NCI-H1105 (cell line): ENCODE measurements around the gene ERBB3.
A peak's percentile ranks its signal among the peaks of the same experiment; 100 is the strongest.
"Not testable (repeated sequence)": the region's sequence is repeated elsewhere in the genome, so short reads cannot be mapped to it uniquely, and the experiment has no call there.

Experiments used
- DNase-seq: peaks from one replicate; lab custom pipeline; 2025; lab: John Stamatoyannopoulos, UW

Gene ERBB3

DNA sequence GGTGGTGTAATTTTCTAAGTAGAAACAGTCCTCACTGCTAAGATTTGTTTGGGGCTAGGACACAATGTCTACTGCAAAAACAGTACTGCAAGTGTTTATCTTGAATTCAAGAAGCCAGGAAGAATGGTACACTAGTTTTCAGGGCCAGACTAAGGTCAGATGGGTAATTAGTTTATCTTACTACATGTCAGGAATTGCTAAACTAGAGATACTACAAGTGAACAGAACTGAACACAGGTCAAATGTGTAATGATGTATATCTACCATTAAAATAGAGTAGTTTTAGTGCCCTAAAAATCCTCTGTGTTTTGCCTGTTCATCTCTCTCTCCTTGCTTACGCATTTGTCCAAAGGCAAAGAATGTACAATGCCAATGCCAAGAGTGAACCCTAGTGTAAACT is 34.1 kb downstream of the ERBB3 start:
- DNase-seq: no peak

DNA sequence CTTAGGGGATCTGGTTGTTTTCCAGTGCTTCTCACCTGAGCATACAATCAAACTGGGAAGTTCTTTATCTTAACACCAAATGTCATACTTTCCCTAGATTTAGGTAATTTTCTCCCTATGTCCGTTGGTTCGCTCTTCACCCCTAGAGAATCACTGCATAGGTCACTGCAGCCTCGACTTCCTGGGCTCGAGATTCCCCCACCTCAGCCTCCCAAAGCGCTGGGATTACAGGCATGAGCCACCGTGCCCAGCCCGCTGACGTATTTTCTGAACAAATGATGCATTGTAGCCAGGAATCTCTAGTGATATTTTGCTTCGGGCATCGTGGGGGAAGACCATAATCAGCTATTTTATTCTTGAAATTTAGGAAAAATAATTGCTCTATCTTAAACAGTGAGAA is 35.4 kb downstream of the ERBB3 start:
- no peak for DNase-seq

DNA sequence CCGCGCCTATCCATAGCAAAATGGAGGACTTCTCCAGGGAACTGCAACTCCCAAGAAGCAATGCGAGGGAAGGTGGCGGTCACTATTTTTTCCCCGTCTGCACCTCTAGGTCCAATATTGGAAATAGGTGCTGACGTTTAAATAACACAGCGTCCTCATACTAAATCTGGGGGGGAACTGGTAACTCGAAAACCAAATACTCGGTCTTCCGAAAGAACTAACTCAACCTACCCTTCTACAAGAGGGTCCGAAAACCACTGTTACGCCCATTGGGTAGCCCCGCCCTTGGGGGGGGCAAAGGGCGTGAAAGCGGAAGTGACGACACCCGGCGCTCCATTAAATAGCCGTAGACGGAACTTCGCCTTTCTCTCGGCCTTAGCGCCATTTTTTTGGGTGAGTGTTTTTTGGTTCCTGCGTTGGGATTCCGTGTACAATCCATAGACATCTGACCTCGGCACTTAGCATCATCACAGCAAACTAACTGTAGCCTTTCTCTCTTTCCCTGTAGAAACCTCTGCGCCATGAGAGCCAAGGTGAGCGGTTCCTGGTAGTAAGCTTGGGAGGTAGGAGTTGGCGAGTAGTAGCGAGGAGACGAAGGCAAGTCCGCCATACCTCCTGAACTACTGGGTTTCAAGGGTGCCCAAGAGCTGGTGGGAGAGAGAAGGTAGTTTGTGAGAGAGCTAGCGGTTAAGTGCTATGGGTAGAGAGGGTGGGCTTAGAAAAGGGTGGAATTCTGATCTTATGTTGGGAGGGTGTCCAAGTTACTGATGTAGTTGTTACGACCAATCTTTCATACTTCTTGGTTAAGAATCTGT is 36.5 kb downstream of the ERBB3 start, which contains the start of gene RPL41:
Gene RPL41, plus strand, starts transcription at position 367 of the 815 bp plus-strand sequence.
- DNase-seq: peak; percentile 74

DNA sequence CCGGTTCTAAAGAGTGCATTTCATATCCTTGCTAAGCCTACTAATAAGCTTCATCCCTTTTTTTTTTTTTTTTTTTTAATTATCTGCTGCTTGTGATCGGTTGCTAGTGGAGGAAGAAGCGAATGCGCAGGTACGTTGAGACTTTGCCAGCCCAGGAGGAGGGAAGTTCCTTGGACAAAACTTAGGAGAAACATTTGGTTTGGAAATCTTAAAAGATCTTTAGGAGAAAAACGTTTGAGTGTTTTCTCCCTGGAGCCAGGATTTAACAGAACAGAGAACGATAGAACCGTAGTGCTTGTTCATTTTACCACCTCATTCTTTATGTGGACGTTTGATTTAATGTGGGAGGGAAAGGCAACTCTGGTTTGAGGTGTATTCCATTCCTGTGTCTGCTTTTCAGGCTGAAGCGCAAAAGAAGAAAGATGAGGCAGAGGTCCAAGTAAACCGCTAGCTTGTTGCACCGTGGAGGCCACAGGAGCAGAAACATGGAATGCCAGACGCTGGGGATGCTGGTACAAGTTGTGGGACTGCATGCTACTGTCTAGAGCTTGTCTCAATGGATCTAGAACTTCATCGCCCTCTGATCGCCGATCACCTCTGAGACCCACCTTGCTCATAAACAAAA is 37.2 kb downstream of the ERBB3 start:
- not testable (repeated sequence) for DNase-seq

GRCh38 chr12:56117778-56118687 is 38.1 kb downstream of the ERBB3 start, which contains the start of gene ZC3H10:
Gene ZC3H10, plus strand, starts transcription at chr12:56118266. Its CDS starts 2,297 bp downstream, at chr12:56120563.
- peak; percentile 94 for DNase-seq

GRCh38 chr12:56118688-56119357 is 38.9 kb downstream of the ERBB3 start:
- DNase-seq: no peak

DNA sequence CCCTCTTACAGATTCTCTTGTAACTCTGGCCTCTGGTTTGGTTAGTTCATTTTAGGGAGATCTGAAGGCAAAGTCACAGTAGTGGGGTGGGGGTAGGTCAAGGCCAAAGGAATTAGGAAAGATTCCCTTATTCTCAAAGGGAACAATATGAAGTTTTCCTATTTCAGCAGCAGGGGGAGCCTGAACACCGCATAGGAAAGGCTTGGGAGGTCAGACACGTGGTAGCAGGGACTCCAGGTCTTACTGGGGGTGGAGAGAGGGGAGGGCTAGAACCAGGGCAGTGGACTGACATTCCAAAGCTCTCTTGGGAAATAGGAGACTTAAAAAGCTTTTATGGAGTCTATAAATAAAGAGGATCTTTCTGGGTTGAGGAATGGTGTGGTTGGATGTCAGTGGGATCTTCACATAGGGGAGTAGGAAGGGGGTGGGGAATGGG is 39.4 kb downstream of the ERBB3 start:
- peak; percentile 32 for DNase-seq

DNA sequence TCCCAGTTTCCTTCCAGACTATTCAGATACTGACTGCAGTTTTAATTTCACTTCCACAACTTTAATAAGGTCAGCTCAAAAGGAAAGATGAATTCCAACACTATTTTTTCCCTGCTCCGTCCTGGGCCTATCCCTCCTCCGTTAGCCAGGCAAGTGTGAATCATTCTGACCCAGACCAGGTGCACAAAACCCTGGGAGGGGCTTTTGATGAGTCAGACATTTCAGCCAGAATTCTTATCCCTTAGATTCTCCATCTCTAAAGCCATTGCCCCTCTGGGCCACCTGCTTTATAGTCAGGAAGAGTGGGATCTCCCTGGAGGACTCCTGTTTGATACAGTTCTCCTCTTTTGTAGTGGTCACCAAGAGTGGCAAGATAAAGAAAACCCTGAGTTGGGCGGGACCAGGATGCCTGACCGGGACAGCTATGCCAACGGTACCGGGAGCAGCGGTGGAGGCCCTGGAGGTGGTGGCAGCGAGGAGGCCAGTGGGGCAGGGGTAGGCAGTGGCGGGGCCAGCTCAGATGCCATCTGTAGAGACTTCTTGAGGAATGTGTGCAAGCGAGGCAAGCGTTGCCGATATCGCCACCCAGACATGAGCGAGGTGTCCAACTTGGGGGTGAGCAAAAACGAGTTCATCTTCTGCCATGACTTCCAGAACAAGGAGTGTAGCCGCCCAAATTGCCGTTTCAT is 40.3 kb downstream of the ERBB3 start:
- no peak for DNase-seq

- no peak for DNase-seq
These were observed 41.4 kb downstream of the ERBB3 start for GRCh38 chr12:56121204-56121870.

- no peak for DNase-seq
These were observed 42.7 kb downstream of the ERBB3 start for GRCh38 chr12:56122637-56123036.

DNA sequence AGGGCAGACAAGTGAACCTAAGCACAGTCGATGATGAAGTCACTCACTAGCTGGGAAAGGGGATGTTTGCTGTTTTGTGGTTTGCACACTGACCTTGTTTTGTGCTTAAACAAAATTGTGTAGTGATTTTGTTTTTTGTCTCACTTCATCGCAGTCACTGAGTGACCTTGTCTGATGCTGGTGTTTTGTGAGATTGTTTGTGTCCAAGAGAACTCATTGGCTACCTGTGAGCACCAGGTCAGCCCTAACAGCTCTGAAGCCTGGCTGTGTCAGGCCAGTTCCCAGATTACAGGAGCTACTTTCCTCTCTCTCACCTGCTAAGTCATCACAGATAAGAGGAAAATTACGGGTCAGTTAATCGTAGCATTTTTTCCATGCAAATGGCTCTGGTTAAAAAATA is 44.2 kb downstream of the ERBB3 start:
- DNase-seq: no peak

- DNase-seq: no peak
These were observed 46.8 kb downstream of the ERBB3 start for GRCh38 chr12:56126732-56127239.

GRCh38 chr12:56127485-56127887 is 47.5 kb downstream of the ERBB3 start:
- no peak for DNase-seq

- DNase-seq: peak; percentile 96
These were observed 48.1 kb downstream of the ERBB3 start, which contains the start of gene ESYT1 for GRCh38 chr12:56127888-56128669. Gene ESYT1, plus strand, starts transcription at chr12:56128267. Its CDS starts 53 bp downstream, at chr12:56128320.

DNA sequence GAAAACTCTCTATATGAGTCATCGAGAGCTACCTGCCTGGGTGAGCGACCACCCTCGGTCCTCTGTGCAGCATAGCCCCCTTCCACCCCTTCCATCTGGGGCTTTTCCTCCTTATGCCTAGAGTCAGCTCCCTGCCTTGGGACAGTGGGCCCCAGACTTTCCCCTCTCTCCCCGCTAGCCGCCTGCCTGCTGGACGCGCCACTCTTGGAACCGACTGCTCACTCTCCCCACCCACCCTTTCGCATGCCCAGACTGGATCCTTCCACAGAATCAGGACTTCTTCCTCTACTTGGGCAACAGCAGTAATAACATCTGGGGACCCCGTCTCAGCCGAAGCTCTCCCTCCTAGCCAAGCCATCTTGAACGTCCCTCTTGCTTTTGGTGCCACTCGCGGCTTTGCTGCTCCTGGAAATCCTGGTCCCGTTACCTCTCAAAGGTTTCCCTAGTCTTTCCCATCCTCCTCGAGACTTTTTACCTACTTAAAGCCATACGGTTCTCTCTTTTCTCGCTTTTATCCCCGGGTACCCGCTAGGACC is 48.8 kb downstream of the ERBB3 start:
- no peak for DNase-seq

- DNase-seq: no peak
These were observed 49.4 kb downstream of the ERBB3 start for GRCh38 chr12:56129206-56129941.

DNA sequence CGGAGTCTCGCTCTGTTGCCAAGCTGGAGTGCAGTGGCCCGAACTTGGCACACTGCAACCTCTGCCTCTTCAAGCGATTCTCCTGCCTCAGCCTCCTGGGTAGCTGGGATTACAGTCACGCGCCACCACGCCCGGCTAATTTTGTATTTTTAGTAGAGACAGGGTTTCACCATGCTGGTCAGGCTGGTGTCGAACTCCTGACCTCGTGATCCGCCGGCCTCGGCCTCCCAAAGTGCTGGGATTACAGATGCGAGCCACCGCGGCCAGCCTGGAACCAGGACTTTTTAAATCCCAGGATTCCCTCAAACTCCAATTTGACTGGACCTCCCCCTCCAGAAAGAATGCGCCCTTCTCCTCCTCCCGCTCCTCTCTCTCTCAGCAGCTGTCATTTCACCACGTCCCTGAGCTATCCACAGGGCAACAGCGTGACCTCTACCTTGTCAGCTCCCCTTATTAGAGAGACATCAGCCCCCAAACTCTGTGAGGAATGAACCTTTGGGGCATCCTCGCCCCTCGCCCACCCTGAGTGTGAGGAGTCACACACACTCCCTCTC is 50.1 kb downstream of the ERBB3 start:
- DNase-seq: no peak

DNA sequence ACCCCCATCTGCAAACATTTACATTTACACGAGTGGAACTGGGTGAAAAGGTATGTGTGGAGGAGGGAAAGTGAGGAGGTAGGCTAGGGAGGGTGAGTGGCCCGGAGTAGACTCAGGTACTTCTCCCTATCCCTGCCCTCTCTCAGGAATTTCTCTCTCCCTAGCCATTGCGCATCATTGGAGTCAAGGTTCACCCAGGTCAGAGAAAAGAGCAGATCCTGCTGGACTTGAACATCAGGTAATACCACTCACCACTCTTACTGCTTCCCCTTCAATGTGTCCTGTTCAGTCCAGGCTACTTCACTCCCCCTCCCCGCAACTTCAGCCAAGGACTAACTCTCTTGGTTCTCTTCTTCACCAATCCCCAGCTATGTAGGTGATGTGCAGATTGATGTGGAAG is 50.9 kb downstream of the ERBB3 start:
- no peak for DNase-seq
